Stomach (tissue), 9 donors: ENCODE measurements around the gene SIGLEC12. TPM values are rescaled to one million over a fixed set of nuclear protein-coding genes. Genes with fewer than 3 reads are reported as not detected.

Experiments
- DNase-seq, 2 donors: peaks; one replicate each; pipeline versions ENCODE4 v3.0.0 to v3.0.0-alpha.2; 2013 to 2019
- H3K27ac ChIP-seq, 5 donors: fragments of 200-600 bp in 4 of 5; sonication (generic) in 4 of 5; one replicate each; pipeline ENCODE4 v1.5.1; 2013 to 2019; ENCODE audit warnings: mild to moderate bottlenecking in 1 of 5, moderate library complexity in 1 of 5
- H3K27me3 ChIP-seq, 3 donors: fragments of 200-600 bp; sonication (generic); one replicate each; pipeline ENCODE4 v1.5.1; 2017 to 2019; ENCODE audit warnings: mixed run types in 1 of 3
- H3K36me3 ChIP-seq, 4 donors: fragments of 200-600 bp; sonication (generic); 1 replicate in 3 of 4; 2 replicates in 1 of 4; pipeline ENCODE4 v1.5.1; 2016 to 2019
- H3K4me1 ChIP-seq, 4 donors: fragments of 200-600 bp; sonication (generic); one replicate each; pipeline ENCODE4 v1.5.1; 2016 to 2019
- H3K4me3 ChIP-seq, 4 donors: fragments of 200-600 bp; sonication (generic) in 3 of 4; one replicate each; pipeline ENCODE4 v1.5.1; 2016 to 2019; ENCODE audit warnings: mild to moderate bottlenecking in 1 of 4
- H3K9me3 ChIP-seq, 4 donors: fragments of 200-600 bp; sonication (generic); one replicate each; pipeline ENCODE4 v1.5.1; 2016 to 2019
- EP300 ChIP-seq: sonication (generic); formaldehyde crosslinking; IDR thresholded peaks from one replicate; pipeline ENCODE4 v1.6.1; 2017; ENCODE audit warnings: antibody characterized with exemption
- POLR2A ChIP-seq, 4 donors: fragments of 450-650 bp; IDR thresholded peaks; one replicate each; pipeline ENCODE4 v1.6.1; 2016; ENCODE audit warnings: antibody characterized with exemption in 4 of 4, control low read depth in 2 of 4, mild to moderate bottlenecking in 1 of 4, moderate library complexity in 1 of 4
- POLR2AphosphoS5 ChIP-seq, 3 donors: sonication (generic); formaldehyde crosslinking; IDR thresholded peaks; one replicate each; pipeline ENCODE4 v1.6.1; 2016; ENCODE audit warnings: antibody characterized with exemption in 3 of 3
- WGBS, 5 donors: extraction: QIAGEN DNeasy Blood & Tissue Kit in 3 of 5; methylation state at CpG; one replicate each; pipeline versions ENCODE4 v1.1.5 to v1.1.7; 2013 to 2018; 5-methylcytosine and 5-hydroxymethylcytosine counted together
- intact Hi-C: fragments of 100-400 bp; cut with DNase I; formaldehyde crosslinking; loops from one replicate; pipeline ENCODE4 v1.15.1; 2023; ENCODE audit warnings: low total_unique reads
- polyA plus RNA-seq, 3 donors: library from polyadenylated mRNA; stranded (reverse); fragments of 200-250 nt; gene quantifications; one replicate each; pipeline ENCODE4 v1.2.3, GENCODE V29; 2013
- total RNA-seq, 5 donors: library from RNA; depleted of rRNA; stranded (reverse); fragments of >200 nt; gene quantifications; one replicate each; pipeline versions ENCODE4 v1.1.0 to v1.2.3, GENCODE V29; 2014 to 2016
- TF ChIP-seq, protein P1 (sequence below), 7 experiments: fragments of 450-650 bp in 4 of 7; fragments of 200-600 bp in 3 of 7; sonication (generic) in 3 of 7; IDR thresholded peaks; one replicate each; pipeline ENCODE4 v1.5.1; 2016 to 2019; ENCODE audit warnings: antibody characterized with exemption in 7 of 7, control low read depth in 2 of 7, mild to moderate bottlenecking in 1 of 7
- donor health status: healthy with polysubstance abuse.
- donor health status: Bipolar disorder and iron deficiency.
- donor health status: healthy.

The SIGLEC12 gene
- total and polyA plus RNA-seq, 8 donors = 0.10 to 1.2 (median 0.37) TPM; not detected in 5

DNA sequence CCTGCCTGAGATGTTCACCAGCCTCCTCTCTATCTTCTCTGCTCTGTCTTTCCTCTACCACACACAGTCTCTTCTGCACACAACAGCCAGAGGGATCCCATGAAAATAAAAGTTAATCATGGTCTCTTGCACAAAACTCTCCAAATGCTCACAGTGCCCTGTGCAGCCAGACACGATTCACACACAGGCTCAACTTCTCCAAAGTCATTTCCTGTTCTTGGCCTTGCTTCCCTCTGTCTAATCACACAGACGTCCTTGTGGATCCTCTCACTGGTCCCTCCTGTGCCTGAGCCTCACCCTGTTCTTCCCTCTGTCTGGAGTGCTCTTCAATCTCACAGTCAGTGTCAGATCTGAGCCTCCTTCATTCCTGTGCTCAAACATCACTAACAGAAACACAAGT lies 7.8 kb downstream of the SIGLEC12 start:
- Histone ChIP-seq H3K27me3 (peaks cover 0 to 10% (median 6%) of the 10 kb centered on the region in 3 donors), H3K36me3 (no peaks in the 10 kb centered on the region), H3K4me3 (no peak overlapping the region), H3K27ac (no peak overlapping the region), H3K4me1 (no peaks in the 10 kb centered on the region), H3K9me3 (no peaks in the 10 kb centered on the region)
- no peak for DNase-seq
- TF ChIP-seq POLR2A (IDR thresholded peaks at IDR 0.05) (no peak), EP300 (no peak), POLR2AphosphoS5 (IDR thresholded peaks at IDR 0.05) (no peak)
- TF ChIP-seq, protein P1, sequence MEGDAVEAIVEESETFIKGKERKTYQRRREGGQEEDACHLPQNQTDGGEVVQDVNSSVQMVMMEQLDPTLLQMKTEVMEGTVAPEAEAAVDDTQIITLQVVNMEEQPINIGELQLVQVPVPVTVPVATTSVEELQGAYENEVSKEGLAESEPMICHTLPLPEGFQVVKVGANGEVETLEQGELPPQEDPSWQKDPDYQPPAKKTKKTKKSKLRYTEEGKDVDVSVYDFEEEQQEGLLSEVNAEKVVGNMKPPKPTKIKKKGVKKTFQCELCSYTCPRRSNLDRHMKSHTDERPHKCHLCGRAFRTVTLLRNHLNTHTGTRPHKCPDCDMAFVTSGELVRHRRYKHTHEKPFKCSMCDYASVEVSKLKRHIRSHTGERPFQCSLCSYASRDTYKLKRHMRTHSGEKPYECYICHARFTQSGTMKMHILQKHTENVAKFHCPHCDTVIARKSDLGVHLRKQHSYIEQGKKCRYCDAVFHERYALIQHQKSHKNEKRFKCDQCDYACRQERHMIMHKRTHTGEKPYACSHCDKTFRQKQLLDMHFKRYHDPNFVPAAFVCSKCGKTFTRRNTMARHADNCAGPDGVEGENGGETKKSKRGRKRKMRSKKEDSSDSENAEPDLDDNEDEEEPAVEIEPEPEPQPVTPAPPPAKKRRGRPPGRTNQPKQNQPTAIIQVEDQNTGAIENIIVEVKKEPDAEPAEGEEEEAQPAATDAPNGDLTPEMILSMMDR (IDR thresholded peaks at IDR 0.05) = no peak
- 20 to 45% (median 27%) methylated on average over 2 of the region's 2 CpGs for WGBS, 5 donors
- intact Hi-C loops = no loop called here

DNA sequence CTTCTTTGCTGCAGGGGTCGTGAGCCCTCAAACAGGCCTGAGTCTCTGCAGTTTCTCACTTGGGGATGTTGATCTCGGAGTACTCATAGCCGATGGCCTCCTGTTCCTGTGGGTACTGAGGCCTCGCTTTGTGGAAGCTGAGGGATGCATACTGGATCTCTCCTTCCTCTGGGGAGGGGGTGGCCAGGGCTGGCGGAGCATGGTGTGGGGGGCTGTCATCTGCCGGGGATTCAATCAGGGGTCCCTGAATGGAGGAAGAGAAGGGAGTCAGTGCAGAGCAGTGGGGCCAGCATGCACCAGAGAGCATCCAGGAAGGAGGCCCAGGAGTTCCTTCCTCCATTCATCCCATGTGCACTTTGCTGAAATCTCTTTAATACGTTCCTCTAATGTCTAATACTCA lies 10.0 kb downstream of the SIGLEC12 start:
- no peaks in the 10 kb centered on the region for H3K4me1 ChIP-seq
- intact Hi-C loops = no loop called here
- no peak overlapping the region for H3K27ac ChIP-seq
- H3K4me3 ChIP-seq = no peak overlapping the region
- no peak for DNase-seq
- H3K36me3 ChIP-seq = no peaks in the 10 kb centered on the region
- no peaks in the 10 kb centered on the region for H3K9me3 ChIP-seq
- TF ChIP-seq POLR2A (IDR thresholded peaks at IDR 0.05) (no peak), EP300 (no peak), POLR2AphosphoS5 (IDR thresholded peaks at IDR 0.05) (no peak)
- TF ChIP-seq, protein P1 (IDR thresholded peaks at IDR 0.05) = no peak
- peaks cover 0 to 10% (median 6%) of the 10 kb centered on the region in 3 donors for H3K27me3 ChIP-seq
- 70 to 82% (median 77%) methylated on average over 7 of the region's 7 CpGs for WGBS, 5 donors

DNA sequence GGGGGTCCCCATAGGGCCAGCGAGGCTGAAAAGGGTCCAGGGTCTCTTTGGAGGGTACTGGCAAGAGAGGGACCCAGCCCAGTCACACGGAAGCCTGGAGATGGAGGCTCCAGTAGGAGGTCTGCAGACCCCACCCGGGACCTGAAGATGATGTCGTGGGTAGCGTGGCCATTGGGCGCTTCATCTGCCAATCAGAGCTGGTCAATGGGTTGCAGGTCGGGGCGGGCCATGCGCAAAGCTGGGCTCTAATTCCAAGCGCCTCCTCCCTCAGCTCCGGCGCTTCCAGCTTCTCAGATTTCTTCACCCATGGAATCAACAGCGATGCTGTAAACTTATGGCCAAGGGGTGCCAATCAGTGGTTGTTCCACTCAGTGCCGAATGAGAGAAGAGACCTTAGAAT lies 10.9 kb downstream of the SIGLEC12 start:
- H3K4me3 ChIP-seq = no peak overlapping the region
- DNase-seq = no peak
- intact Hi-C loops = no loop called here
- WGBS, 5 donors = 33 to 49% (median 42%) methylated on average over 14 of the region's 14 CpGs
- H3K27me3 ChIP-seq = peaks cover 0 to 13% (median 6%) of the 10 kb centered on the region in 3 donors
- no peak for TF ChIP-seq POLR2A (IDR thresholded peaks at IDR 0.05)
- TF ChIP-seq, protein P1 (IDR thresholded peaks at IDR 0.05) = no peak
- TF ChIP-seq POLR2AphosphoS5 (IDR thresholded peaks at IDR 0.05) = no peak
- no peak for TF ChIP-seq EP300
- no peaks in the 10 kb centered on the region for H3K36me3 ChIP-seq
- H3K4me1 ChIP-seq = no peaks in the 10 kb centered on the region
- no peaks in the 10 kb centered on the region for H3K9me3 ChIP-seq
- no peak overlapping the region for H3K27ac ChIP-seq

DNA sequence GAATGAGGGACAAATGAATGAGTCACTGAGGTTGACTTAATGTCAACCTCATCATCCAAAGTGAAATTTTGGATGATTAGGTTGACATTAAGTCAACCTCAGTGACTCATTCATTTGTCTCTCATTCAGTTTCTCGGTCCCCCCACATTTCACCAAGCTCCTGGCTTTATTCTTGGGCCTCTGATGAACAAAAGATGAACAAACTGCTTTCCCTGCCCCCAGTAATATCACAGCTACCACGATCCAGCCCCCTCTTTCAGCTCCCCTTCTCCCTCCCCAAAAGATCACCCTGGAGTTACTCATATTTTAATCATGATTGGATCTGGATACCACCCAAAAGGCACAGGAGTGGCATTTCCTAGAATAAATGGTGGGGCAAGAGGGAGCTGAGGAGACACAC lies 12.5 kb downstream of the SIGLEC12 start:
- Histone ChIP-seq H3K27ac (no peak overlapping the region), H3K4me3 (no peak overlapping the region), H3K4me1 (no peaks in the 10 kb centered on the region), H3K36me3 (no peaks in the 10 kb centered on the region), H3K9me3 (no peaks in the 10 kb centered on the region), H3K27me3 (peaks cover 0 to 29% (median 6%) of the 10 kb centered on the region in 3 donors)
- intact Hi-C loops = no loop called here
- DNase-seq = no peak
- 32 to 43% (median 40%) methylated on average over 2 of the region's 2 CpGs for WGBS, 5 donors
- TF ChIP-seq EP300 = no peak
- TF ChIP-seq, protein P1 (IDR thresholded peaks at IDR 0.05) = no peak
- TF ChIP-seq POLR2AphosphoS5 (IDR thresholded peaks at IDR 0.05) = no peak
- TF ChIP-seq POLR2A (IDR thresholded peaks at IDR 0.05) = no peak
